Endothelial cell of umbilical vein (primary cell): ENCODE data around the gene SNCB. TPM values are rescaled to one million over a fixed set of nuclear protein-coding genes. Genes with fewer than 3 reads are reported as not detected.

Source experiments
- BruUV-seq: library from RNA; stranded (reverse); fragments of 400-500 nt; replicated peaks from 2 replicates; lab custom pipeline; 2021; lab: Mats Ljungman, UMichigan
- CTCF ChIA-PET: fragments of 300-600, 350-600 bp; sonication (Branson Sonifier 250); formaldehyde crosslinking; loops from one replicate; lab custom pipeline; 2021; ENCODE audit warnings: antibody characterized with exemption, inconsistent platforms; lab: Charles Lee
- POLR2A ChIA-PET: fragments of 300-600, 350-600 bp; sonication (Branson Sonifier 250); formaldehyde crosslinking; loops from one replicate; lab custom pipeline; 2021; ENCODE audit warnings: antibody characterized with exemption, inconsistent platforms; lab: Charles Lee
- DNase-seq: peaks from one replicate; pipeline ENCODE4 v3.0.0-alpha.2; 2011; ENCODE audit warnings: low read depth, low spot score
- FAIRE-seq: peaks from 2 replicates; lab custom pipeline; 2011; peaks lifted over from hg19 to GRCh38; lab: Jason Lieb, UNC
- H2AFZ ChIP-seq: 2 replicates; pipeline ENCODE4 v1.6.0; 2012; ENCODE audit warnings: low read depth, low read length, control low read depth, inconsistent platforms
- H3K27ac ChIP-seq: 2 replicates; pipeline ENCODE4 v1.5.1; 2011; ENCODE audit warnings: low read depth, mild to moderate bottlenecking, control low read depth, low read length, moderate library complexity; ENCODE audit not compliant: insufficient read depth
- H3K27me3 ChIP-seq, 2 experiments: 2 replicates each; pipeline versions ENCODE4 v1.6.0 to v1.6.1; 2011; ENCODE audit warnings: low read length in 2 of 2, mixed read lengths in 1 of 2; ENCODE audit not compliant: control insufficient read depth in 2 of 2, insufficient read depth in 2 of 2
- H3K36me3 ChIP-seq, 2 experiments: 2 replicates in 1 of 2; 3 replicates in 1 of 2; pipeline ENCODE4 v1.5.1; 2011; ENCODE audit warnings: low read length in 2 of 2, mild to moderate bottlenecking in 1 of 2, moderate library complexity in 1 of 2; ENCODE audit not compliant: control insufficient read depth in 2 of 2, insufficient read depth in 2 of 2; ENCODE audit errors: extremely low read depth in 1 of 2
- H3K4me1 ChIP-seq: 3 replicates; pipeline ENCODE4 v1.5.1; 2011; ENCODE audit warnings: mild to moderate bottlenecking, low read length; ENCODE audit not compliant: control insufficient read depth, insufficient read depth; ENCODE audit errors: extremely low read depth
- H3K4me2 ChIP-seq: 2 replicates; pipeline ENCODE4 v1.6.1; 2011; ENCODE audit warnings: low read length, control low read depth, mixed read lengths; ENCODE audit not compliant: insufficient read depth
- H3K4me3 ChIP-seq, 3 experiments: fragments of 200-600 bp in 1 of 3; sonication (generic), shearing (Covaris generic) in 1 of 3; replicated peaks in 1 of 3; 2 replicates each; pipeline ENCODE4 v1.5.1; 2011 to 2016; ENCODE audit warnings: control low read depth in 3 of 3, low read length in 3 of 3, mild to moderate bottlenecking in 2 of 3, inconsistent platforms in 1 of 3, low read depth in 1 of 3, moderate library complexity in 1 of 3; ENCODE audit not compliant: insufficient read depth in 1 of 3
- H3K79me2 ChIP-seq: 2 replicates; pipeline ENCODE4 v1.6.0; 2012; ENCODE audit warnings: low read length, inconsistent platforms; ENCODE audit not compliant: control insufficient read depth, insufficient read depth
- H3K9ac ChIP-seq: replicated peaks from 2 replicates; pipeline ENCODE3; 2011; ENCODE audit warnings: low read length, control low read depth; ENCODE audit not compliant: insufficient read depth; ENCODE audit errors: extremely low read depth
- H3K9me1 ChIP-seq: replicated peaks from 3 replicates; pipeline ENCODE4 v1.6.0; 2011; ENCODE audit warnings: mild to moderate bottlenecking, low read length; ENCODE audit not compliant: control insufficient read depth, insufficient read depth; ENCODE audit errors: extremely low read depth
- H3K9me3 ChIP-seq: replicated peaks from 2 replicates; pipeline ENCODE4 v1.5.1; 2012; ENCODE audit warnings: low read length, inconsistent platforms; ENCODE audit not compliant: control insufficient read depth, insufficient read depth
- H4K20me1 ChIP-seq: replicated peaks from 2 replicates; pipeline ENCODE3; 2011; ENCODE audit warnings: mild to moderate bottlenecking, low read length; ENCODE audit not compliant: control insufficient read depth, insufficient read depth; ENCODE audit errors: extremely low read depth
- EZH2 ChIP-seq: IDR thresholded peaks from 2 replicates; pipeline ENCODE4 v1.6.1; 2012; ENCODE audit warnings: borderline replicate concordance, low read depth, mild to moderate bottlenecking, moderate library complexity, low read length, inconsistent platforms; ENCODE audit not compliant: severe bottlenecking
- FOS ChIP-seq: IDR thresholded peaks from 2 replicates; pipeline ENCODE4 v1.6.1; 2011; ENCODE audit warnings: mild to moderate bottlenecking, low read length, moderate library complexity, borderline replicate concordance; ENCODE audit not compliant: insufficient read depth
- GATA2 ChIP-seq: IDR thresholded peaks from 2 replicates; pipeline ENCODE4 v1.7.0; 2011; ENCODE audit warnings: low read depth, mild to moderate bottlenecking, moderate library complexity, mixed read lengths, low read length; ENCODE audit not compliant: insufficient read length, insufficient read depth
- JUN ChIP-seq: IDR thresholded peaks from 2 replicates; pipeline ENCODE4 v1.6.1; 2011; ENCODE audit warnings: borderline replicate concordance, low read depth; ENCODE audit not compliant: insufficient read length, insufficient read depth
- MYC ChIP-seq: IDR thresholded peaks from one replicate; pipeline ENCODE4 v1.6.1; 2011; ENCODE audit warnings: mild to moderate bottlenecking, low read depth, low read length
- POLR2A ChIP-seq: IDR thresholded peaks from 2 replicates; pipeline ENCODE4 v1.6.1; 2012; ENCODE audit warnings: low read depth, mild to moderate bottlenecking, control low read depth, low read length
- POLR2AphosphoS5 ChIP-seq: IDR thresholded peaks from 2 replicates; pipeline ENCODE4 v1.6.1; 2012; ENCODE audit warnings: low read depth, mild to moderate bottlenecking, control low read depth, low read length, moderate library complexity; ENCODE audit not compliant: insufficient read depth
- dilution Hi-C: fragments of 300-500 bp; cut with MboI; formaldehyde crosslinking; loops from one replicate; pipeline ENCODE4 v1.15.0; 2019; ENCODE audit warnings: low sequenced_read_pairs; ENCODE audit not compliant: extremely low pct_ligation_motif_present
- intact Hi-C: fragments of 100-400 bp; cut with micrococcal nuclease; formaldehyde crosslinking; loops from one replicate; pipeline ENCODE4 v1.10.0; 2022
- polyA plus RNA-seq, 4 experiments: library from polyadenylated mRNA; depleted of rRNA in 3 of 4; stranded (reverse) in 3 of 4; unstranded in 1 of 4; fragments of >200 nt; gene quantifications; 2 replicates each; pipeline versions ENCODE4 v1.2.1 to v1.2.3, GENCODE V29; 2011 to 2012; ENCODE audit warnings: missing spikeins in 1 of 4
- total RNA-seq: library from RNA; stranded (reverse); gene quantifications from 2 replicates; pipeline ENCODE4 v1.2.3, GENCODE V29; 2021
- TF ChIP-seq, protein P1 (sequence below), 2 donors: IDR thresholded peaks; 1 replicate in 1 of 2; 2 replicates in 1 of 2; pipeline ENCODE4 v1.5.1; 2011; ENCODE audit warnings: low read length in 2 of 2, mild to moderate bottlenecking in 2 of 2, moderate library complexity in 2 of 2, control low read depth in 1 of 2, inconsistent platforms in 1 of 2, low read depth in 1 of 2; ENCODE audit not compliant: insufficient read depth in 1 of 2; ENCODE audit errors: extremely low read depth in 1 of 2
- TF ChIP-seq, protein P2 (sequence below): IDR thresholded peaks from 2 replicates; pipeline ENCODE4 v1.6.1; 2011; ENCODE audit not compliant: insufficient read depth, insufficient read length

SNCB gene
- total and polyA plus RNA-seq, 2 donors (not counting 3 experiments of a cell fraction or from before 2014, with no cell fraction given), result 0.08 TPM; not detected in 1

DNA sequence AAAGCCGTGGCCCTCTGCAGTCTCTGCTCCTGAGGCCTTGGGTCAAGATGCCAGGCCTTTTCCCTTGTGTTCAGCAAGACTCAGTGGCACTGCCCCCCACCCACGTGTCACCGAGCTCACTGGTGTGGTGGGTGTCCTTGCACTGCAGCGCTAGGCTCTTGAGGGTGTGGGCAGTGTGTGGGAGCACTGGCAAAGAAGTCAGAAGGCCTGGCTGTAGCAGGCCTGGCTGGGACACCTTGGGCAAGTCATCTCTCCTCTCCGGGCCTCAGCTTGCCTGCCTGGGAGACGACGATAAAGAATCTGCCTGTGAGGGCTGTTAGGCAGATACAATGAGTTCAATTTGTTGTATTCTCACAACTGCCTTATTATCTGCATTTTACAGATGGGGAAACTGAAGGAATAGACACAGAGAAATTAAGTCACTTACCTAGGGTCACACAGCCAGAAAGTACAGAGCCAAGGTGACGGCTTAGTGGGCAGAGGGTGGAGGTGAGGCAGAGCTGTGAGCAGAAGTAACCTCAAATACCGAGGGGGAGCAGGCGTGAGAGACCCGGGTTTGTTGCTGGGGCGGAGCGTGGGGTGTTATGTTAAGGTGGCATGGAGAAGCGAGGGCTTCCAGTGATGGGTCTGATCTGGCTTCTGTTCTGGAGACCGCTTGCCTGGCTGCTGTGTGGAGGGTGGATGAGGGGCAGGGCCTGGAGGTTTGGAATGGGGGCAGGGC, 18.3 kb upstream of the SNCB start:
- Histone ChIP-seq H3K27ac (no peak overlapping the region), H3K9me1 (no peaks in the 10 kb centered on the region), H3K4me3 (peak overlapping the region in 2 of 3 experiments; percentile 50 to 51), H2AFZ (no peak overlapping the region), H3K9ac (peak overlapping the region; percentile 62), H3K4me1 (peaks cover 12% of the 10 kb centered on the region), H3K9me3 (no peaks in the 10 kb centered on the region), H4K20me1 (no peaks in the 10 kb centered on the region), H3K79me2 (peaks cover 9% of the 10 kb centered on the region), H3K36me3 (peaks cover 3 to 8% of the 10 kb centered on the region in 2 experiments), H3K27me3 (no peaks in the 10 kb centered on the region), H3K4me2 (peak overlapping the region; percentile 68)
- dilution Hi-C loops, result no loop called here
- DNase-seq (no peak), FAIRE-seq (no peak)
- BruUV-seq, result no TSS peak
- ChIA-PET POLR2A (no interaction called here), CTCF (interaction anchor here (1.1 to 2.4 kb wide), 2 partner anchors 9 to 12 kb away, joined by 7 to 20 read pairs; no protein-coding TSS in a partner anchor)
- intact Hi-C loops, result no loop called here
- TF ChIP-seq GATA2 (no peak), MYC (no peak)

DNA sequence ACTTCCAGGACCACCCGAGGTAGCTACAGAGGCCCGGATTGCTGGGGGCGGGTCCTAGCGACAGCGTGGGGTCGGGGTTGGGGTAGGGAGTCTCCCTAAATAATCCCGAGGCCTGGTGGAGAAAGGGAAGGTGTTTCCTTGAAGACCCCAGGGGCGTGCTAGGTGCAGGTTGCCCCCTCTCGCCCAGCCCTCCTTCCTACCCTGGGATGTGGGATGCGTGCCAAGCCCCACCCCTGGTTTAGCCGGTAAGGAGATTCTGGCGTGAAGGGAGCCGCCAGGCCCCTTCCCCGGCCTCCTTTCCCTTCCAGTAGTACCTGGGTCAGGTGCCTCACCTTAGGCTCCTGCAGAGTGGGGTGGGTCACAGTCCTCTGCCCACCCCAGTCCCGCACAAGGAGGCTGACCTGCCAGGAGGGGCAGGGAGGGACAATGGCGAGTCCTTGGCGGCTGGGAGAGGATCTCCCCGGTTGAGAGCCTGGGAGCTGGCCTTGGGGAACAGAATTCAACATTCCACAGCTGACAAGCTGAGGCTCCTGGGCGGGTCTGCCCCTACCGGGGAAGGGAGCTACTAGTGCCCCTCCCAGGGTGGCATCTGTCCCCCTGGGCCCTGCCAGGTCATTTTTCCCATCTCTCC, 17.6 kb upstream of the SNCB start:
- CTCF ChIA-PET, result interaction anchor here (0.7 to 2.4 kb wide), 6 partner anchors 10 to 918 kb away, joined by 3 to 20 read pairs (median 6); no protein-coding TSS in a partner anchor
- intact Hi-C loops (loop anchor here (1.0 to 2.0 kb wide), 5 partner anchors 29 to 260 kb away; partner anchors contain the start of genes HIGD2A, NOP16 and RNF44), dilution Hi-C loops (no loop called here)
- Histone ChIP-seq H3K4me3 (peak overlapping the region; percentile 29 to 51 (median 50)), H3K9ac (peak overlapping the region; percentile 62), H4K20me1 (no peaks in the 10 kb centered on the region), H3K9me1 (no peaks in the 10 kb centered on the region), H3K9me3 (no peaks in the 10 kb centered on the region), H3K79me2 (peaks cover 9% of the 10 kb centered on the region), H3K36me3 (peaks cover 3 to 4% of the 10 kb centered on the region in 2 experiments), H3K27me3 (no peaks in the 10 kb centered on the region), H3K4me2 (peak overlapping the region; percentile 68), H2AFZ (peak overlapping the region; percentile 26), H3K4me1 (peaks cover 12% of the 10 kb centered on the region), H3K27ac (peak overlapping the region; percentile 0)
- POLR2A ChIA-PET, result interaction anchor here (1.1 to 1.6 kb wide), 2 partner anchors 13 to 73 kb away, joined by 3 read pairs; no protein-coding TSS in a partner anchor
- FAIRE-seq, result peak; percentile 47
- peak; percentile 38 for DNase-seq
- BruUV-seq, result TSS peak; percentile 44
- no peak for TF ChIP-seq EZH2
- TF ChIP-seq GATA2, result no peak
- no peak for TF ChIP-seq FOS
- no peak for TF ChIP-seq MYC
- no peak for TF ChIP-seq JUN
- TF ChIP-seq, protein P1, sequence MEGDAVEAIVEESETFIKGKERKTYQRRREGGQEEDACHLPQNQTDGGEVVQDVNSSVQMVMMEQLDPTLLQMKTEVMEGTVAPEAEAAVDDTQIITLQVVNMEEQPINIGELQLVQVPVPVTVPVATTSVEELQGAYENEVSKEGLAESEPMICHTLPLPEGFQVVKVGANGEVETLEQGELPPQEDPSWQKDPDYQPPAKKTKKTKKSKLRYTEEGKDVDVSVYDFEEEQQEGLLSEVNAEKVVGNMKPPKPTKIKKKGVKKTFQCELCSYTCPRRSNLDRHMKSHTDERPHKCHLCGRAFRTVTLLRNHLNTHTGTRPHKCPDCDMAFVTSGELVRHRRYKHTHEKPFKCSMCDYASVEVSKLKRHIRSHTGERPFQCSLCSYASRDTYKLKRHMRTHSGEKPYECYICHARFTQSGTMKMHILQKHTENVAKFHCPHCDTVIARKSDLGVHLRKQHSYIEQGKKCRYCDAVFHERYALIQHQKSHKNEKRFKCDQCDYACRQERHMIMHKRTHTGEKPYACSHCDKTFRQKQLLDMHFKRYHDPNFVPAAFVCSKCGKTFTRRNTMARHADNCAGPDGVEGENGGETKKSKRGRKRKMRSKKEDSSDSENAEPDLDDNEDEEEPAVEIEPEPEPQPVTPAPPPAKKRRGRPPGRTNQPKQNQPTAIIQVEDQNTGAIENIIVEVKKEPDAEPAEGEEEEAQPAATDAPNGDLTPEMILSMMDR (IDR thresholded peaks at IDR 0.05; ENCODE audit: extremely low read depth in 1 of 2, insufficient read depth in 1 of 2, low read depth in 1 of 2, low read length in 2 of 2), result no peak
- TF ChIP-seq POLR2AphosphoS5, result no peak
- no peak for TF ChIP-seq POLR2A
- TF ChIP-seq, protein P2, sequence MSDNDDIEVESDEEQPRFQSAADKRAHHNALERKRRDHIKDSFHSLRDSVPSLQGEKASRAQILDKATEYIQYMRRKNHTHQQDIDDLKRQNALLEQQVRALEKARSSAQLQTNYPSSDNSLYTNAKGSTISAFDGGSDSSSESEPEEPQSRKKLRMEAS, result no peak
